Stomach (tissue), 4 donors: Measurements from ENCODE around the gene TNNI3K.

ENCODE experiments used
- CTCF ChIP-seq, 7 experiments: fragments of 450-650 bp in 4 of 7; fragments of 200-600 bp in 3 of 7; sonication (generic) in 3 of 7; IDR thresholded peaks; one replicate each; pipeline ENCODE4 v1.5.1; 2016 to 2019; ENCODE audit warnings: antibody characterized with exemption in 7 of 7, control low read depth in 2 of 7, mild to moderate bottlenecking in 1 of 7
- EP300 ChIP-seq: sonication (generic); formaldehyde crosslinking; IDR thresholded peaks from one replicate; pipeline ENCODE4 v1.6.1; 2017; ENCODE audit warnings: antibody characterized with exemption
- POLR2A ChIP-seq, 4 donors: fragments of 450-650 bp; IDR thresholded peaks; one replicate each; pipeline ENCODE4 v1.6.1; 2016; ENCODE audit warnings: antibody characterized with exemption in 4 of 4, control low read depth in 2 of 4, mild to moderate bottlenecking in 1 of 4, moderate library complexity in 1 of 4
- POLR2AphosphoS5 ChIP-seq, 3 donors: sonication (generic); formaldehyde crosslinking; IDR thresholded peaks; one replicate each; pipeline ENCODE4 v1.6.1; 2016; ENCODE audit warnings: antibody characterized with exemption in 3 of 3

- TF ChIP-seq CTCF (IDR thresholded peaks at IDR 0.05) (no peak), POLR2A (IDR thresholded peaks at IDR 0.05) (no peak), POLR2AphosphoS5 (IDR thresholded peaks at IDR 0.05) (no peak), EP300 (no peak)
Measured at GRCh38 chr1:74423471-74423870, 188.3 kb downstream of the TNNI3K start.
